ENCODE results near the gene NFIA. TPM values are rescaled to one million over a fixed set of nuclear protein-coding genes. Genes with fewer than 3 reads are reported as not detected.

NFIA gene
- total RNA-seq, 1 experiment from 2014 or later, result 12.7 TPM

DNA sequence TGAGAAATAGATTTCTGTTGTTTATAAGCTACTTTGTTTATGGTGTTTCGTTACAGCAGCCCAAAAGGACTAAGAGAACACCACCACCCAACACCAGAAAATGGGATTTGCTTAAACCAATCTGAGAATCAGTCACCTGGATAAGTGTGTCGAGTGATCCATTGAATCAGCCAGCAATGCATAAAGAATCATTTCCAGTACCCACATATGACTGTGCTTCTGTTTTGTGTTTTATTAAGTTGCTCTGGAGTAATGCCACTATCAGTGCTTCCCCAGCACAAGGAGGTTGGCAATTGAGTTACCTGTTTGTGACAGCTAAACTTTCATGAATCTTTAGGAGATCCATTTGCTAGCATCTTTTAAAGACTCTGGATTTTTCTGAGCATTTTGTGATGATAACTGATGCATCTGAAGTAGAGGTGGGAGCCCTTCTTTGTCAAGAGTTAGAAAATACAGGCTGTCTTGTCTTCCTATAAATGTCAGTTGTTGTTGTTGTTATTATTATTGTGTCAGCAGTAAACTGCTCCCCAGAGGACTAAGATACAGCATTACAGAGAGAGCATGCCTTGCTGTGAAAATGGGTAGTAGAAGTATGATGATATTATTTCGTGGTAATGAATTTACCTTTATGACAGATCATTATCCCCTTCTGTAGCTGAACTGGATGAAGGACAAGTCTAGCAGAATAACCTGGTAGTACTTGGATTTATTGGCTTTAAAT is 225.2 kb downstream of the NFIA start:
- intact Hi-C loops (cut with micrococcal nuclease), result no loop called here
- Histone ChIP-seq H3K79me2 (ENCODE audit: low read length) (no peaks in the 10 kb centered on the region), H4K20me1 (ENCODE audit: low read length) (no peaks in the 10 kb centered on the region), H3K9ac (ENCODE audit: low read length) (no peak overlapping the region), H3K27ac (ENCODE audit: low read length) (no peak overlapping the region), H3K9me2 (replicated peaks; ENCODE audit: low read length) (no peaks in the 10 kb centered on the region), H3K27me3 (ENCODE audit: low read length) (no peaks in the 10 kb centered on the region), H3K4me1 (ENCODE audit: insufficient read depth, low read length) (no peaks in the 10 kb centered on the region), H3F3A (ENCODE audit: low read length, unreplicated experiment) (no peaks in the 10 kb centered on the region), H3K4me3 (ENCODE audit: low read length) (no peak overlapping the region), H2AFZ (ENCODE audit: low read length) (no peak overlapping the region), H3K36me3 (ENCODE audit: low read depth, low read length) (no peaks in the 10 kb centered on the region), H3K9me3 (ENCODE audit: low read length) (no peaks in the 10 kb centered on the region), H3K4me2 (ENCODE audit: low read length) (no peak overlapping the region)
- ATAC-seq (no peak), DNase-seq (no peak)
- POLR2A ChIA-PET (ENCODE audit: unreplicated experiment), result no interaction called here
- no TSS peak for BruUV-seq (replicated peaks)
- CTCF ChIA-PET, result no interaction called here
- TF ChIP-seq EZH2phosphoT487 (IDR thresholded peaks at IDR 0.05; ENCODE audit: borderline replicate concordance, low read length), result no peak
- TF ChIP-seq, protein P1, sequence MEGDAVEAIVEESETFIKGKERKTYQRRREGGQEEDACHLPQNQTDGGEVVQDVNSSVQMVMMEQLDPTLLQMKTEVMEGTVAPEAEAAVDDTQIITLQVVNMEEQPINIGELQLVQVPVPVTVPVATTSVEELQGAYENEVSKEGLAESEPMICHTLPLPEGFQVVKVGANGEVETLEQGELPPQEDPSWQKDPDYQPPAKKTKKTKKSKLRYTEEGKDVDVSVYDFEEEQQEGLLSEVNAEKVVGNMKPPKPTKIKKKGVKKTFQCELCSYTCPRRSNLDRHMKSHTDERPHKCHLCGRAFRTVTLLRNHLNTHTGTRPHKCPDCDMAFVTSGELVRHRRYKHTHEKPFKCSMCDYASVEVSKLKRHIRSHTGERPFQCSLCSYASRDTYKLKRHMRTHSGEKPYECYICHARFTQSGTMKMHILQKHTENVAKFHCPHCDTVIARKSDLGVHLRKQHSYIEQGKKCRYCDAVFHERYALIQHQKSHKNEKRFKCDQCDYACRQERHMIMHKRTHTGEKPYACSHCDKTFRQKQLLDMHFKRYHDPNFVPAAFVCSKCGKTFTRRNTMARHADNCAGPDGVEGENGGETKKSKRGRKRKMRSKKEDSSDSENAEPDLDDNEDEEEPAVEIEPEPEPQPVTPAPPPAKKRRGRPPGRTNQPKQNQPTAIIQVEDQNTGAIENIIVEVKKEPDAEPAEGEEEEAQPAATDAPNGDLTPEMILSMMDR (conservative IDR thresholded peaks at IDR 0.05; ENCODE audit: low read depth, low read length), result no peak
- no peak for TF ChIP-seq EZH2 (IDR thresholded peaks at IDR 0.05; ENCODE audit: low read length, unreplicated experiment)

DNA sequence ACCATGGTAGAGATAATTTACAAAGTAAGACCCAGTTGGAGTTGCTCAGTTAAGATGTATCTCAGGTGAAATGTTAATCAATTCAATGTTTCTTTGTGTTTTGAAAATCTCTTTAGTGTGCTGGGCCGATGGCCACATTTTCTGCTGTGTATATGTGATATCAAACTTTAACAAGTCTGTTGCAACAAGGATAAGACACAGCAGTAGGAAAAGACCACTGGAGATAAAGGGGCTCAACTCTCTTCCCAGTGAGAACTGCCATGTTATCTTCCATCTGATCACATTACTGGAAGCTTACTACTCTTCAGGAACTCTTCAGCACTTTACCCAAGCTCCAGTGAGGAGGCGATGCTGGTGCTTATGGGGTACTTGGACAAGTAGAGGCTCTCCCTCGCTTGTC is 227.7 kb downstream of the NFIA start:
- no peaks in the 10 kb centered on the region for H3K79me2 ChIP-seq (ENCODE audit: low read length)
- CTCF ChIA-PET, result no interaction called here
- no peaks in the 10 kb centered on the region for H3K36me3 ChIP-seq (ENCODE audit: low read depth, low read length)
- no TSS peak for BruUV-seq (replicated peaks)
- no peaks in the 10 kb centered on the region for H3K27me3 ChIP-seq (ENCODE audit: low read length)
- H3K9me2 ChIP-seq (replicated peaks; ENCODE audit: low read length), result no peaks in the 10 kb centered on the region
- H3F3A ChIP-seq (ENCODE audit: low read length, unreplicated experiment), result no peaks in the 10 kb centered on the region
- no peak overlapping the region for H3K9ac ChIP-seq (ENCODE audit: low read length)
- intact Hi-C loops (cut with micrococcal nuclease), result no loop called here
- no peak overlapping the region for H3K27ac ChIP-seq (ENCODE audit: low read length)
- DNase-seq, result no peak
- H4K20me1 ChIP-seq (ENCODE audit: low read length), result no peaks in the 10 kb centered on the region
- H3K4me1 ChIP-seq (ENCODE audit: insufficient read depth, low read length), result no peaks in the 10 kb centered on the region
- no peak for ATAC-seq
- H3K4me2 ChIP-seq (ENCODE audit: low read length), result no peak overlapping the region
- H3K9me3 ChIP-seq (ENCODE audit: low read length), result no peaks in the 10 kb centered on the region
- H3K4me3 ChIP-seq (ENCODE audit: low read length), result no peak overlapping the region
- no peak overlapping the region for H2AFZ ChIP-seq (ENCODE audit: low read length)
- POLR2A ChIA-PET (ENCODE audit: unreplicated experiment), result no interaction called here
- TF ChIP-seq EZH2phosphoT487 (IDR thresholded peaks at IDR 0.05; ENCODE audit: borderline replicate concordance, low read length), result no peak
- TF ChIP-seq, protein P1 (conservative IDR thresholded peaks at IDR 0.05; ENCODE audit: low read depth, low read length), result no peak
- TF ChIP-seq EZH2 (IDR thresholded peaks at IDR 0.05; ENCODE audit: low read length, unreplicated experiment), result no peak

DNA sequence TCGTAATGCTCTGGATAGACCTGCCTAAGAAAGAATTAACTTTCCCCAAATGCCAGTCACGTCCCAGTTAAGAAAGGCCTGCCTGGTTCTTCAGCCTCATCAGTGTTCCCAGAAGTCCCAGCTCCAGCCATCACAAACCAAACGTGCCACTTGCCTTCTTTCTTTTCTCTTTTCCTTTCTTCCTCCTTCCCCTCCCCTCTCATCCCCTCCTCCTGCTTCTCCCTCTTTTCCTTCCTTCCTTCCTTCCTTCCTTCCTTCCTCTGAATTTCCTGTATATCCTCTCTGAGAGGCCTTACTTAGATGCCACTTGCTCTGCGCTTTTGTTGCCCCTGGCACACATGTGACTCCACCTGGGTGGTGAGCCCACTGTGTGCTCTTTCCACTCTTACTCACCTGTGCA is 228.2 kb downstream of the NFIA start:
- Histone ChIP-seq H3K79me2 (ENCODE audit: low read length) (no peaks in the 10 kb centered on the region), H3K4me2 (ENCODE audit: low read length) (no peak overlapping the region), H3K9ac (ENCODE audit: low read length) (no peak overlapping the region), H3K27me3 (ENCODE audit: low read length) (no peaks in the 10 kb centered on the region), H2AFZ (ENCODE audit: low read length) (no peak overlapping the region), H3K4me3 (ENCODE audit: low read length) (no peak overlapping the region), H4K20me1 (ENCODE audit: low read length) (no peaks in the 10 kb centered on the region), H3F3A (ENCODE audit: low read length, unreplicated experiment) (no peaks in the 10 kb centered on the region), H3K9me3 (ENCODE audit: low read length) (no peaks in the 10 kb centered on the region), H3K4me1 (ENCODE audit: insufficient read depth, low read length) (no peaks in the 10 kb centered on the region), H3K27ac (ENCODE audit: low read length) (no peak overlapping the region), H3K36me3 (ENCODE audit: low read depth, low read length) (no peaks in the 10 kb centered on the region), H3K9me2 (replicated peaks; ENCODE audit: low read length) (no peaks in the 10 kb centered on the region)
- BruUV-seq (replicated peaks), result no TSS peak
- DNase-seq (no peak), ATAC-seq (no peak)
- CTCF ChIA-PET, result no interaction called here
- POLR2A ChIA-PET (ENCODE audit: unreplicated experiment), result no interaction called here
- TF ChIP-seq, protein P1 (conservative IDR thresholded peaks at IDR 0.05; ENCODE audit: low read depth, low read length), result no peak
- TF ChIP-seq EZH2phosphoT487 (IDR thresholded peaks at IDR 0.05; ENCODE audit: borderline replicate concordance, low read length) (no peak), EZH2 (IDR thresholded peaks at IDR 0.05; ENCODE audit: low read length, unreplicated experiment) (no peak)
- intact Hi-C loops (cut with micrococcal nuclease), result no loop called here

All from PC-3 (cell line).